Medulla oblongata (tissue), 1 donor: Measurements from ENCODE around the gene TSPAN18.

Experiments
- DNase-seq: peaks from one replicate; pipeline ENCODE4 v3.0.0-alpha.2; 2015; ENCODE audit errors: extremely low spot score

The TSPAN18 gene

GRCh38 chr11:44916331-44916730 is 189.6 kb downstream of the TSPAN18 start:
- no peak for DNase-seq

- DNase-seq = no peak
Measured at GRCh38 chr11:44916801-44917385, 190.1 kb downstream of the TSPAN18 start.

- DNase-seq = no peak
Measured at GRCh38 chr11:44917741-44918140, 191.0 kb downstream of the TSPAN18 start.

GRCh38 chr11:44920451-44920850 is 193.7 kb downstream of the TSPAN18 start:
- DNase-seq = no peak

GRCh38 chr11:44923115-44923514 is 196.4 kb downstream of the TSPAN18 start:
- no peak for DNase-seq

- DNase-seq = no peak
Measured at GRCh38 chr11:44923806-44924205, 197.0 kb downstream of the TSPAN18 start.

- DNase-seq = no peak
Measured at GRCh38 chr11:44926036-44926435, 199.3 kb downstream of the TSPAN18 start.

GRCh38 chr11:44927174-44927661 is 200.5 kb downstream of the TSPAN18 start:
- peak; percentile 93 for DNase-seq

GRCh38 chr11:44928144-44928543 is 201.4 kb downstream of the TSPAN18 start:
- DNase-seq = no peak

- DNase-seq = no peak
Measured at GRCh38 chr11:44928816-44929215, 202.1 kb downstream of the TSPAN18 start.

GRCh38 chr11:44930588-44931302 is 204.0 kb downstream of the TSPAN18 start:
- DNase-seq = no peak

GRCh38 chr11:44931466-44931865 is 204.7 kb downstream of the TSPAN18 start:
- no peak for DNase-seq

GRCh38 chr11:44934110-44934509 is 207.3 kb downstream of the TSPAN18 start:
- no peak for DNase-seq

- no peak for DNase-seq
Measured at GRCh38 chr11:44934735-44935250, 208.0 kb downstream of the TSPAN18 start.

- DNase-seq = peak; percentile 92
Measured at GRCh38 chr11:44936525-44936924, 209.8 kb downstream of the TSPAN18 start.

- no peak for DNase-seq
Measured at GRCh38 chr11:44936951-44937543, 210.3 kb downstream of the TSPAN18 start.

GRCh38 chr11:44938066-44938691 is 211.4 kb downstream of the TSPAN18 start:
- no peak for DNase-seq

GRCh38 chr11:44939673-44940395 is 213.1 kb downstream of the TSPAN18 start:
- peak; percentile 30 for DNase-seq

- no peak for DNase-seq
Measured at GRCh38 chr11:44940404-44940803, 213.6 kb downstream of the TSPAN18 start.

GRCh38 chr11:44940835-44941234 is 214.1 kb downstream of the TSPAN18 start:
- no peak for DNase-seq

- DNase-seq = no peak
Measured at GRCh38 chr11:44941259-44942021, 214.7 kb downstream of the TSPAN18 start.
